ENCODE data around the gene OST4. TPM values are rescaled to one million over a fixed set of nuclear protein-coding genes. Genes with fewer than 3 reads are reported as not detected.

OST4 gene
- total RNA-seq, 1 experiment from 2014 or later, result 257 TPM

DNA sequence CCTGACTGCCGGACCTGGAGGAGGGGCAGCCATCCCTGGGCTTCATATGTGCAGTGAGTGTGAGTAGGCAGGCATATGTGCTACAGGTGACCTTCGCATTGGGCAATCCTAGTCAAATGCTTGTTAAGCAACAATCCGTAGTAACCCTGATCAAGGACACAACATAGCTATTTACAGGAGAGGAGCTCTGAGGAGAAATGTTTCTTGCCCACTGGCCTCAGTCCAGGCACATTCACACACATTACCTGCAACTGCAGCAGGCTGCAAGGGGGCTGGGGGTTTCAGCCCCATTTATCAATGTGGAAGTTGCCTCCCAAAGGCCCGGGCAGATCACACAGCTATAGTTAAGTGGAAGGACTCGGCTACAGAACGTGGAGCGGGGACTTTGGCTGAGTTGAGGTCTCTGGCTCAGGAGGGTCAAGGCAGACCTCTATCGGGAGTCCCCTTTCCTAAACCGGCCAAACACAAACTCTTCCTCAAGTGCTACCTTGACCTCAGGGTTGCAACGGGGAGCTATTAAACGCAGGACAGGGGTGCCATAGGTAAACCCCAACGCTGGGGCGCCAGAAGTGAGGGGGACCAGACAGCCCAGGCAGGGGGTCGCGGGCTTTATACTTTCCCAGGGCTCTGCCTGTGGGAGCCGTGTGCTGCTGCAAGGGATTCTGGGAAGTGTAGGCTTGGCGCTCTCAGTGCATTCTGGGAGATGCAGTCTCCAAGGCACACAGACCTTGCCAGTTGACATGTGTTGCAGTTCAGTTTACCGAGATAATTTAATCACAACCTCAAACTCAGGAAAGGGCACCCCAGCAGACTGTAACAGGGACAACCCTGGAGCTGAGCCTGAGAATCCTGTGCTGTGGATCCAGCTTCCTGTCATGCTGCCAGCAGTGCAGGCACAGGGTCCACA, 24.5 kb upstream of the OST4 start:
- no peaks in the 10 kb centered on the region for H3K9me3 Mint-ChIP-seq (ENCODE audit: unreplicated experiment)
- H3K27me3 Mint-ChIP-seq (ENCODE audit: insufficient read depth, unreplicated experiment), result no peaks in the 10 kb centered on the region
- peak; percentile 46 for DNase-seq (ENCODE audit: unreplicated experiment)
- intact Hi-C loops (cut with micrococcal nuclease), result no loop called here
- no peak overlapping the region for H3K4me3 Mint-ChIP-seq (ENCODE audit: unreplicated experiment)
- ChIA-PET CTCF (interaction anchor here (0.6 to 10.4 kb wide), 9 partner anchors 8 to 207 kb away, joined by 3 to 96 read pairs (median 4); partner anchors contain the start of genes KHK and TRIM54), POLR2A (interaction anchor here (0.7 to 2.2 kb wide), 8 partner anchors 9 to 226 kb away, joined by 3 to 7 read pairs (median 3); partner anchors contain the start of genes ATRAID, KHK, SLC30A3 and SLC5A6)
- H3K27ac Mint-ChIP-seq (ENCODE audit: low read depth, unreplicated experiment), result no peak overlapping the region
- no TSS peak for BruUV-seq (replicated peaks)
- no peaks in the 10 kb centered on the region for H3K4me1 Mint-ChIP-seq (ENCODE audit: insufficient read depth, unreplicated experiment)
- TF ChIP-seq CTCF (IDR thresholded peaks at IDR 0.05; ENCODE audit: unreplicated experiment), result no peak
- no peaks in the 10 kb centered on the region for H3K36me3 Mint-ChIP-seq (ENCODE audit: insufficient read depth, unreplicated experiment)

GRCh38 chr2:27095427-27095744, 23.9 kb upstream of the OST4 start:
- H3K4me3 Mint-ChIP-seq (ENCODE audit: unreplicated experiment), result no peak overlapping the region
- TF ChIP-seq CTCF (IDR thresholded peaks at IDR 0.05; ENCODE audit: unreplicated experiment), result no peak
- no peak for DNase-seq (ENCODE audit: unreplicated experiment)
- BruUV-seq (replicated peaks), result no TSS peak
- no peaks in the 10 kb centered on the region for H3K4me1 Mint-ChIP-seq (ENCODE audit: insufficient read depth, unreplicated experiment)
- ChIA-PET CTCF (interaction anchor here (0.8 to 10.4 kb wide), 5 partner anchors 8 to 206 kb away, joined by 3 to 96 read pairs (median 5); partner anchors contain the start of genes KHK and TRIM54), POLR2A (interaction anchor here (1.7 kb wide), 1 partner anchor 116 kb away, joined by 4 read pairs; the partner anchor contains the start of genes ATRAID and SLC5A6)
- intact Hi-C loops (cut with micrococcal nuclease), result no loop called here
- H3K27me3 Mint-ChIP-seq (ENCODE audit: insufficient read depth, unreplicated experiment), result no peaks in the 10 kb centered on the region
- H3K9me3 Mint-ChIP-seq (ENCODE audit: unreplicated experiment), result no peaks in the 10 kb centered on the region
- no peak overlapping the region for H3K27ac Mint-ChIP-seq (ENCODE audit: low read depth, unreplicated experiment)
- no peaks in the 10 kb centered on the region for H3K36me3 Mint-ChIP-seq (ENCODE audit: insufficient read depth, unreplicated experiment)

DNA sequence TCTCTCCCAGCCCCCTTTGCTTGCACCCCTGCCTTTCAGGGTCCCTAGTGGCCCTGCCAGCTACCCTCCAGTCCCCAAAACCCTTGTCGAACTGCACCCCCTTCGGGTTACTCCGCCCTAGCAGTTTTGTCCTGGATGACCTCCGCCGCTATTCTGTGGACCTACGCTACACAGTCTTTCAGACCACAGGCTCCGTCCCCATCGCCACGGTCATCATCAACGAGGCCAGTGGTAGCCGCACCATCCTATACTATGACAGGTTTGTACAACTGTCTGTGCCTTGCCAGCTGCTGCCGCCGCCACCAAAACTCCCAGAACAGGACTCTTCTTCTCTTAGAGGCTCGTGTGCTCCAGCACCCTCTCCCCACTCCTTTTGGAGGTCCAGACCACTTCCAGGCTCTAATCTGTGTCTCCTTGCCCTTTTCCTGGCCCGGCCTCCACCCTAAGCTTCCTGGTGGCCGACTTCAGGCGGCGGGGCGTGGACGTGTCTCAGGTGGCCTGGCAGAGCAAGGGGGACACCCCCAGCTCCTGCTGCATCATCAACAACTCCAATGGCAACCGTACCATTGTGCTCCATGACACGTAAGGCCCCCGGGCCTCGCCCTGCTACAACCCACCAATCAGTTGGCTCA, 23.0 kb upstream of the OST4 start:
- Mint-ChIP-seq H3K27ac (ENCODE audit: low read depth, unreplicated experiment) (no peak overlapping the region), H3K4me1 (ENCODE audit: insufficient read depth, unreplicated experiment) (no peaks in the 10 kb centered on the region), H3K27me3 (ENCODE audit: insufficient read depth, unreplicated experiment) (no peaks in the 10 kb centered on the region), H3K36me3 (ENCODE audit: insufficient read depth, unreplicated experiment) (no peaks in the 10 kb centered on the region), H3K9me3 (ENCODE audit: unreplicated experiment) (no peaks in the 10 kb centered on the region), H3K4me3 (ENCODE audit: unreplicated experiment) (no peak overlapping the region)
- ChIA-PET CTCF (interaction anchor here (0.6 to 10.4 kb wide), 2 partner anchors 10 to 186 kb away, joined by 3 to 96 read pairs; partner anchors contain the start of gene TRIM54), POLR2A (interaction anchor here (0.7 to 1.7 kb wide), 2 partner anchors 117 to 528 kb away, joined by 4 to 5 read pairs; partner anchors contain the start of genes ATRAID and SLC5A6)
- intact Hi-C loops (cut with micrococcal nuclease), result no loop called here
- no peak for TF ChIP-seq CTCF (IDR thresholded peaks at IDR 0.05; ENCODE audit: unreplicated experiment)
- no TSS peak for BruUV-seq (replicated peaks)
- DNase-seq (ENCODE audit: unreplicated experiment), result no peak

Data from MCF 10A (cell line).